Measurements from ENCODE around the gene SH3GL2. TPM values are rescaled to one million over a fixed set of nuclear protein-coding genes. Genes with fewer than 3 reads are reported as not detected.

Gene SH3GL2
- total RNA-seq, 1 donor from 2014 or later = not detected

DNA sequence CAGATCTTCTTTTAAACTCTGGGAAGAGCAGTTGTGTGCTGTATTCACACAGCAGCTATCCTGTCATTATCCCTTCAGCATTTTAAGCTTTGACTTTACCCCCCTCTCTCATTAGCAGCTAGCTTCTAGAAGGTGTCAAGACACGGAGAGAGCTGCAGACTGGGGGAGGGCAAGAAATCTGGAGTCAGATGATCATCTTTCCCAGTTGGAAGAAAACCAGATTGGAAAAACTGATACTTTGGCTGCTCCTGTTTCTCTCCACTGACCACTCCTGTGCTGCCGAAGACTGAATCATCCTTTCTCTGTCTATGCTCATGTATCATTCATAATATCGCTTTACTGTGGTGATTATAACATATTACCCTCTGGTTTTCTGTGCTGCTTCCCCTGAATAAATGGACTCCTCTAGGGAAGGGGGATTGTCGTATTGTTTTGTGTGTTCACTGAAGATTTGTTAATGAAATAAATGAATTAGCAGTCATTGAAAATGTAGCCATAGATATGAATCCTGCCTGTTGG, 75.1 kb downstream of the SH3GL2 start:
- no peak for DNase-seq (ENCODE audit: extremely low read depth, low read depth, low spot score)

DNA sequence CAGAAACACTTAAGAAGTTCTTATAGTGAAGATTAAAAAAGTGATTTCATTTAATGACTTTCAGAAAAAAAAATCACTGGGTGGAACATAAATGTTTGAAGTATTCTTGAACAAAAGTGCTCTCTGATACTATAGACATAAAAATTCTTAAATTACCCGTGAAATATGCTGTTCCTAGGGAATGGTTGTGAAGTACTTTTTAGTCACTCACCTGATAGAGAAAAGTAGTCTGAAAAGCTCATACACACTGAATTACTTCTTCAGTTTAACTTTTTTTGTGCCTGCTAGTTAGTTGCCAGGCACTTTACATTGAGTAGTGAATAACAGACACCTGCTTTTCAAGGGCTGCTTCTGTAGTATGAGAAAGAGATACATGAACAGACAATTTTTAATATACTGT, 78.0 kb downstream of the SH3GL2 start:
- DNase-seq (ENCODE audit: extremely low read depth, low read depth, low spot score) = no peak

DNA sequence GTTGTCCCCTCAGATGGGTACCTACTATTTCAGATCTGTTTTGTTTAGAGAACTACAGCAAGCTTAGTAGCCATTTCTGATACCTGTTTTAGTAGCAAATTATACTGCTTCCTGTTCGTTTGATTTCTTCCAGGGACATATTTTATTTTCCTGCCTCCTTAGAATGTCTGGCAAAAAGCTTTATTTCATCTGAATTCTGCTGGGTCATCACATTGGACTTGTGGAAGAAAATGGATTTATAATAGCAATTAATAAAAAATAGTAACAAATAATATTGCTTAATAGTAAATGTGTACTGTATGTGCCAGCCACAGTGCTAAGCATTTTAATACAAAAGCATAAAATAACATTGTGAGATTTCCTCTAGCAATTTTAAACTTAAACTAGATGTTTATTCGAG, 79.4 kb downstream of the SH3GL2 start:
- DNase-seq (ENCODE audit: extremely low read depth, low read depth, low spot score) = no peak

DNA sequence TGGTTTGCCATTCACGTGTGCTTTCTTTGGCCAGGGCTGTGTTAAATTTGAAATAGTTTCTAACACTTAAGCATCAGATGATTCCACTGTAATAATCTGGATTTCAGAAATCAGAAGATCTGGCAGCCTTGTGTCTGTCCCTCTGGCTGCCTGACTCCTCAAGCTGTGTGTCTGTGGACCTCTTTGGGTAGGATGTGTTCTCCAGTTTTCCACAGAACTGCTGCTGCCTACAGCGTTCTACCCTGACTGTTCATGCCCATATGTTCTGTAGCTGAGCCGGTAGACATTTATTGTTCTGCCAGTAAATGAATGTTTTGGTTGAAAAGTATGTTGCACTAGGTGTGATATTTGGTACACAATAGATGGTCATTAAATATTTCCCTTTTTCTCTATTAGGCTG, 81.3 kb downstream of the SH3GL2 start:
- DNase-seq (ENCODE audit: extremely low read depth, low read depth, low spot score) = no peak

DNA sequence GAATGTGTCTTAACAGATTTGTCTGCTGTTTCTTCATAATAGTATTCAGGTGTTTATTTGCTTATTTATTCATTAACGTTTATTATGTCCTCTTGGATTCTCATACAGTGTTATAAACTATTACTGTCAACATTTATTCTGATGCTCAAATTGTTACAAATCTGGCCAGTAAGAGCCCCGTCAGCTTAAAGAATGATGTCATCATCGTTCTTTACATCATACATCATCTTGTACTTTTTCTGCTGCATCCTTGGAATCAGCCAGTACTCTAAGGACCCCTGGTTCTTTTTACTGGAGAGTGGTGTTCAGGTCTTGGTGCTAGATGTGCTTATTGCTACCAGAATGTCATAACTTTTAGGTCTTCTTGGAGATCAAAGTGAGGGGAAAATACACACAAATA, 86.6 kb downstream of the SH3GL2 start:
- no peak for DNase-seq (ENCODE audit: extremely low read depth, low read depth, low spot score)

DNA sequence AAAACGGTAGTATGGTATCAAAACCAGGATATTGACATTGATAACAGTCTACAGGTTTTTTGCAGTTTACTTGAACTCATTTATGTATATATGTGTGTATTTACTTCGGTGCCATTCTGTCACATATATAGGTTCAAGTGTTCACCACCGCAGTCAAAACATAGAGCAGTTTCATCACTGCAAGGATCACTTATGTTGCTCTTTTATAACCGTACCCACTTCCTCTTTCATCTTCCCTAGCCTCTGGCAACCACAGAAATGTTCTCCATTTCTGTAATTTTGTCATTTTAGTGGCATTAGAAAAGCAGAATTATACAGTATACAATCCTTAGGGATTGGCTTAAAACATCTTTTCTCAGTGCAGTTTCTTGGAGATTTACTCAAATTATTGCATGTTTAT, 90.3 kb downstream of the SH3GL2 start:
- no peak for DNase-seq (ENCODE audit: extremely low read depth, low read depth, low spot score)

DNA sequence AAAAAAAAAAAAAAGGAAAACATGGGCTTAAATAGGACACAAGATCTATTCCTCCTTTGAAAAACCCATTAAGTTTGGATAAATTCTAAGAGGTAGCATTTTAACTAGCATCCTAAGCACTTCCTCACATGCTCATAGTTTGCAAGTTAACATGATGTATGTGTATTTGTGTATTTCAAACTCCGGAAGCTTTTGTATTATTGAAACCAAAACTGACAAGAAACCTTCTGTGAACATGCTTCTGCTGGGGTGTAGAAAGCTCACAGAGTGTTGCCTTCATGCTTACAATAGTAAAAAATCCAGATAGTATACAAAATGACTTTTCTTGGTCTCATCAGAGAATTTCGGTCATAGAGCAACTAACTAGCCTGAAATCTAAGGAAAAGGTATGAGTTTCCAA, 103.8 kb downstream of the SH3GL2 start:
- DNase-seq (ENCODE audit: extremely low read depth, low read depth, low spot score) = no peak

DNA sequence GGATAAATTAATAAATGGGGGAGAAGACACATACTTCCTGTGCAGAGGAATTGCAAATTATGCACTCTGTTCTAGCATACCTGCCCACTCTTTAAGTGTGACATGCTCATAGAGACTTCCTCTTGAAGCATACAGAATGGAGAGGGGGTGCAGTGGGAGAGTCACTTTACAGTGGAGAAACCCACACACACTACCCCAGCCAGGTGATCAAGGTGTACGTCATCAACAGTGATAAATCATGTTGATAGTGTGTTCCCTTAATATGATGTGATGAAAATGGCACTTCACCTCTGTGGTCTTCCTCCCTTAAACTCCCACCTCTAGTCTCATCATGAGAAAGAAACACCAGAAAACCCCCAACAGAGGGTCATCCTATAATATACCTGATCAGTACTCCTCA, 110.0 kb downstream of the SH3GL2 start:
- DNase-seq (ENCODE audit: extremely low read depth, low read depth, low spot score) = no peak

DNA sequence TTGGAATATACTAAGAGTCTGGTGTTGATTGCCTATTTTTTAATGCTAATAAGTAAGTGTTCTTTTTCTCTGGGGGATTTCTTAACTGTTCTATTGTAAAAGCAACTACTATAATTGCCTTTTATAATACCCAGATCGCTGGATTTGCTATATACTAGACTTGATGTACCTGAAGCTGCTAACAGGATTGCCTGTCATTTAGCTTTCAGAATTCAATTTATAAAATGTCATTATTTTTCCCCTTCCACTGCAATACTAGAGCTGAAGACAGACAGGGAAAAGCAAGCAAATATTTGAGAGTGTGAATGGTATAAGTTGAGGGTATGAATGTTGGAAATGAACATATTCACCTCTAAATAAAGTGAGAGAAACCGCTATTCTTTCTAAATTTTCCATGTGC, 115.5 kb downstream of the SH3GL2 start:
- no peak for DNase-seq (ENCODE audit: extremely low read depth, low read depth, low spot score)

DNA sequence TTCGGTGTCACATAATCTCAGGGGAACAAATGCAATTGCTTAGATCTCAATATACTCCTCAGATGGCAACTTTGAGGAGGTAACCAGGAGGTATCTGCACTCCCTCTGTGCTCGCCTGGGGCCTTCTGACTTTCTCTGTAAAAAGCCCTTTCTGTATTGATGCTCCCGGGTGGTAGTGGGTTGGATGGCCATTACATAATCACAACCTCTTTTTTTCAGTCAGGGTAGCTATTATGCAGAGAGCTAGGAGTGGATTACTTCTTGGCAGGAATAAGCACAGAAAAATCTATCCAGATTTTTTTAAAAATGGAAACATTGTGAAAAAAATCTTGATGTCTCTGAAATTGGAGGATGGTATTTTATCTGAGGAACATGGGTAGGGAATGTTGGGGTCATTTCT, 116.6 kb downstream of the SH3GL2 start:
- no peak for DNase-seq (ENCODE audit: extremely low read depth, low read depth, low spot score)

DNA sequence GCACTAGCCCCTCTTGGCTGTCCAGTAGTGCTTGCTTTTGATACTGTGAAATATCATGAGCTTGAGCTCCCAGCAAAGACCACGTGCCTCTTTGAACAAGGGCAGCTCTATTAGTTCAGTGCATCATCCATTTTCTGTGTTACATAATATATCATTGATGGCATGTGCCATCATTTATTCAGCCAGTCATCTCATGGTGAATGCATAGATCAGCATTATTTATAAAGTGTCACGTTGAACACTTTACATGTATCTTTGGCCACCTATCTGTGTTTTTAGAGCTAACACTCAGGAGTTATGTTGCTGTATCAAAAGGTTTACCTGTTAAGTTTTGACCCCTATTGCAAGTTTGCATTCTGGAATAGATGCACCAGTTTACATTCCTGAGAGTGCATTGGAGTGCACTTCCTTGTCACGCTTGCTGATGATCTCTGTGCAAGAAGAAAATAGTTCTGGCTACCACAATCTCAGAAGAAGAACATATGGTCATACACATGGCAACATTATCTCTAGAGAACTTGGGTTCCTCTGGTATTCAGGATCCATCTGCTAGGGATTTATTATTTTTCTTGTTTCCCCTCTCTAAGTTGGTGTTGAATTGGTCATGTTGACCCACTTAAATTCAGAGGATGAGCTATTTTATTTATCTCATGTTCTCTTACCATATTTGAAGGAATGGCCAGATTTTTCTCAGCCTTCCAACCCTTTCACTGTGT, 120.9 kb downstream of the SH3GL2 start:
- no peak for DNase-seq (ENCODE audit: extremely low read depth, low read depth, low spot score)

DNA sequence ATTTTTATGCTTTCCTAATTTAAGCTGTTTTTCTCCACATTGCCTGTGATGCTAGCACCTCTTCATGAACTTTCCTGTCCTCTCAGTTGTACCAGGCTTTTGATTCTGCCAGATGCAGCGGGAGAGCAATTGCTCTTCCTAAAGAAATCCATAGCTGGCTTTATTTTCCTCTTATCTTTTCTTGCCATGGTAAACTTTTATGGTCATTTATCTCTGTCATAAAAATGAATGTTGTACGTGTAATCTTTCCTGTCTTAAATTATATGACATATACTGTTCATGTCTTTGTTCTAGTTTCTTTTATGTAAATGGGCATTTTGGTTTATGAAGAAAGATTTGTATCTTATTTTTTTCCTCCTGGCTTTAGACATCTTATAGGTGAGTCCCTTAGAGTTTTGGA, 127.5 kb downstream of the SH3GL2 start:
- no peak for DNase-seq (ENCODE audit: extremely low read depth, low read depth, low spot score)

DNA sequence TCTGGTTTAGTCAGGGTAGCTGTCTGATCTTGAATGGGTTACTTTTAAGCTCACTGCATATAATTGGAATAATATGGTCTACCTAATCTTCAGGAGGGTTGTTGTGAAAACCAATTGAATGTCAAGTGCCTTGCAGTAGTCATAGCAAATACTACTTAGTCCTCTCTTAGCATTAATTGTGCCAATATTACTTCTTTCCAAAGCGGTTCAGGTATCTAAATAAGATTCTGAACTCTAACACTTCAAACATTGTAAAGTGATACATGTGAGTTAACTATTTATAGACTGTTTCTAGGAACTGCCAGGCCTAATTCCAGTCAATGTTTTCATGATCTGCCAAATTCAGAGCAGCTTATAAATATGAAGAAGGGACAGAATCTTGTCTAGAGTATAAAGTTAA, 140.2 kb downstream of the SH3GL2 start:
- no peak for DNase-seq (ENCODE audit: extremely low read depth, low read depth, low spot score)

DNA sequence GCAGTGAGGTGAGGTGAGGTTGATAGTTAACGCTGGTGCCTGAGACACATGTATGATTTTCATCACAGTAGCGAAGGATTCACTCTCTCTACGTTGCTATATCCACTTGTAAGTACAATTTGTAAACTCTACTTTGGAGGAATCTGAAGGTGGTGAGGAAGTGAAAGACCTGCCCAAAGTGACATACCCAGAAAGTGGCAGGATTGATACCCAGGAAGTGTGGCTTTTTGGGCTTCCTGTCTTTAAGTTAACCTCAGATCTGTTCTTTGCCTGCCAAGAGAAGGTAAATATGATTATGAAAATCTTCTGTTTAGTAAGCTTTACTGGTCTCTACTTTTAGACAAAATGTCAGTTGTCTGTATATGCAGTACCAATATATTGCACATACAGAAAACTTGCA, 143.1 kb downstream of the SH3GL2 start:
- no peak for DNase-seq (ENCODE audit: extremely low read depth, low read depth, low spot score)

DNA sequence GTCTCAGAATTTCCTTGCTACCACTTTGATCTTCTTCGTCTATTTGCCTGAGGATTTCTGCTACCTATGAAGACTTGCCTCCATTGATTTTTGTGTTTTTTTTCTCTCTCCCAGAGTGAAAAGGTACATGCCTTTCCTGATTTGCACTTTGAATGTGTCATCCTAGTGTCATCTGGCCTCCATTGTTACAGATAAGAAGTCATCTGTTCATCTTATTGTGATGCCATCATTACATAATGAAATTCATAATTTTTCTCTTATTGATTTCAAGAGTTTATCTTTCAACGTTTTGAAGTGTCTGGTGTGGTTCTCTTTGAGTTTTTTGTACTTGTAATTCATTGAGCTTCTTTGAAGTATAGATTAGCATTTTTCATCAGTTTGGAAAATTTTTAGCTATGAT, 144.8 kb downstream of the SH3GL2 start:
- DNase-seq (ENCODE audit: extremely low read depth, low read depth, low spot score) = no peak

DNA sequence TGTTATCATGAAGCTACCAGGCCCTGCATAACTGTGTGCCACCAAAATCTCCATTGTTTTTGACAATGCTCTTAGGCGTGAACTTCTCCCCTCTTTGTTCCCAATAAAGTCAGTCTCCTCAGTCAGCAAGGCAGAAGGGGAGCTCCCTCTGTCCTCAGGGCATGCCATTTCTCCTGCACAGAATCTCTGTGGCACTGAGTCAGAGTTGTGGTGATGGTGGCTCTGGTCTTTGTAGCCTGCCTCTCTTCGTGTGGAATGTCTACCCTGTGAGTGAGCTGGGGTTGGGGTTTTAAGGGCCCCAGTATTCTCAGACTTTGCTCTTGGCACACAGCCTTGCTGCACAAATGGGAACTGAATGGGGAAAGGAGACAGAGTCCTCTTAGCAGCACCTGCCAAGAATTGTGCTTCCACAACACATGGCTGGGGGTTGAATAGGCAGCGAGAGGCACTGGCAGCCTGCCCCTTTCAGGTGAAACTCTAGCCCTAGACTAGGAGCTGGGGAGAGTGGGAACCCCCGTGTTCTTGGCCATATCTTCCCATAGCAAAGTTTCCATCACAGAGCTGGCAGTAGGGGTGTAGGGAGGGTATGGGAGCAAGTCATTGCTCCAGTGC, 146.6 kb downstream of the SH3GL2 start:
- DNase-seq (ENCODE audit: extremely low read depth, low read depth, low spot score) = no peak

DNA sequence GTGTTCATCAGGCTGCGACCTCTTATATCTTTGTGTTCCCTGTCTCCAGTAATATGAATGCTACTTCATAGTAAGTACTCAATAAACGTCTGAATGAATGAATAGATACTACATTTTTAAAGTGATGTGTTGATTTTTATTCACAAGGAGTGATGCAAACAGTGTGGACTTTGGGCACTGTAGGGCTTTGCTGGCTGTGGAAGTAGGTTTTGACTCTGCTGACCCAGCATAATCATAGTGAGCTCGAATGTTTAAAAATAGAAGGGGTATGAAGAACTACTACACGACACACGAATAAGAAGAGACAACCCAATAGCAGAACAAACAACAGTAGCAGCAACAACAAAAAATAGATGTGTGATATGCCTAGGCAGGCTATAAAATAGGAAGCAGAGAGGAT, 147.4 kb downstream of the SH3GL2 start:
- DNase-seq (ENCODE audit: extremely low read depth, low read depth, low spot score) = no peak

DNA sequence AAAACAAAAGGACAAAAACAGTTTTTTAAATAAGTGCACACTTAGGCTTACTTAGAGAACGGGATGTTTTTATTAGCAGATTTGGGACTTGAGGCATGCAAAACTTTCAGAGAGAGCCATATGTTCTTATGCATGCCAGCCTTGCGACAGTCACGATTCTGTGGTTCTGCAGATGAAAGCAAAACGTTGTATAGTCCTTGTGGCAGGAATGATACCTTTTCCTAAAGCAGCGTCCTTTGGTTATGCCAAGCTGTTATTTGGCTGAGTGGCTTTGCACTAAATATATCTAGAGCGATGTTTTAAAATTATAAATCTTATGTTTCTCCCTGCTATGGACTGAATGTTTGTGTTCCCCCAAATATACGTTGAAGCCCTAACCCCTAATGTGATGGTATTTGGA, 152.0 kb downstream of the SH3GL2 start:
- no peak for DNase-seq (ENCODE audit: extremely low read depth, low read depth, low spot score)

DNA sequence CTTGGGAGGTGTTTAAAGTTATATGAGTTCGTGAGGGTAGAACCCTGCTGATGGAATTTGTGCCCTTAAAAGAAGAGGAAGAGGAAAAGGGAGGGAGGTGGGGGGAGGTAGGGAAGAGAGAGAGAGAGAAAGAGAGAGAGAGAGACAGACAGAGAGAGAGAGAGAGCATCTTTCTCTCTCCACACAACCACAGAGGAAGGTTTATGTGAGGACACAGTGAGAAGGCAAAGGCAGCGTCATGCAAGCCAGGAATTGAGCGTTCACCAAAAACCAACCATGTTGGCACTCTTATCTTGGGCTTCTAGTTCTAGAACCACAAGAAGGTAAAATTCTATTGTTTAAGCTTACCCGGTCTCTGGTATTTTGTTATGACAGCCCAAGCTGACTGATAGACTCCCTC, 152.4 kb downstream of the SH3GL2 start:
- DNase-seq (ENCODE audit: extremely low read depth, low read depth, low spot score) = no peak

DNA sequence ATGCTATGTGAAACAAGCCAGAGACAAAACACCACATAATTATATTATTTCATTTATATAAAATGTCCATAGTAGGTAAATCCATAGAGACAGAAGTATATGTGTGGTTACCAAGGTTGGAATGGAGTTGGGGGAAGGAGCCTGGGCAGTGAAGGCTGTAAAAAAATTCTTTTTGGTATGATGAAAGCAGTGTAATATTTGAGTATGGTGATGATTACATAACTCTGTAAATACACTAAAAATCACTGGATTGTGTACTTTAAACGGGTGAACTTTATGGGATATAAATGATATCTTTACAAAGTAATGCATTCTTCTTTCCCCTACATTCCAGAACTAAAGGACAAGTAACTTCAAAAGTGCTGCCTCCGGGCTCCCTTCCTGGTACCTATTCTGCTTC, 155.8 kb downstream of the SH3GL2 start:
- no peak for DNase-seq (ENCODE audit: extremely low read depth, low read depth, low spot score)

DNA sequence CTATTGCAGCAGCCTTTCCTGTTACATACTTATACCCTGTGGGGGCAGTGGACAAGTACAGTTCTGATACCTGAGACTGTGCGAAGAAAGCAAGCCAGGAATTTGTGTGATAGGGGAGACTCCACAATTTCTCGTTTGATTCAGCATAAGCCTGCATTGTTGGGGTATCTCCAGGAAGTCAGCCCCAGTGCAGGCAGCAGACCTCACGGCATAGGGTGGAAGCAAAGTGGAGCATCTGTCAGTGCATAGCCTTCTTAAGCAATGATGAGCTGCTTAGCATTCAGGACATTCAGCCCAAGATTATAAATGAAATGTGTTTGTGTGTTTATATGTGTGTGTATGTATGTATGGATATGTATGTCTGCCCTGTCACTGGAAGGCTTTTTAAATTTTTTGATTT, 157.0 kb downstream of the SH3GL2 start:
- no peak for DNase-seq (ENCODE audit: extremely low read depth, low read depth, low spot score)

DNA sequence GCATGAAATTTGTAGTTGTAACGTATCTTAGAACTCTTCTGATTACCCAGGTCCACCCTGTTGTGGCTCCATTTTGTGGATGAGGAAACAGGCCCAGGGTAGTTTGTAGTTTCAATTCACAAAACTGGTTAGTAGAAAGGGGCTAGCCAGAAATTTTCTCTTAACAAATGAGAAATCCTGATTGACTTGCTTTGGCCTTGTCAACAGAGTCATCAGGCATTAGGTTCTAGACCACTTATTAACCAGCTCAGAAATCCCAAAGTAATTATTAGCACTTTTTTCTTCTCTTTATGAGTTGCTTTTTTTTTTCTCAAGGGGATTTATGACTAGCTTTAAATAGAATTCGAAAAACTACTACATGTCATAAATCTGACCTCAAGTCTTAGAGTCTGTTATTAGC, 160.2 kb downstream of the SH3GL2 start:
- DNase-seq (ENCODE audit: extremely low read depth, low read depth, low spot score) = no peak

DNA sequence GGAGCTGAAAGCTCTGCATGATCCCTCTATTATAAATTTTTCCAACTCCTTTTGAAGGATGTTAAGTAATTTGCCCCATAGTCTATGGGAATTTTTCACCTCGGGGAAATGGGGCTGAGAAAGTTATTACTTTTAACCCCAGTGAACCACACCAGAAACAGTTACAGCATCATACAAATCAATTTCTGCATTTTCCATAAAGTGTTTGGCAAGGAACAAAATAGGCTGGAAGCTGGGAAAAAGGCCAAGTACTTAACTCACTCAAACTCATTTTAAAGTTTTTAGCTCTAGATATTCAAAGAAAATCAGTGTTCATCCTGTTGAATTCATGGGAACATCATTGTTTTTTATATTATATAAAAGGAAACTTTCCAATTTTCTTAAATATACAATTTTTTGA, 160.9 kb downstream of the SH3GL2 start:
- no peak for DNase-seq (ENCODE audit: extremely low read depth, low read depth, low spot score)

Measured in glomerular endothelial cell (primary cell).